RWPE1 (cell line): ENCODE measurements around the gene NMT2.

Experiments
- CTCF ChIA-PET: fragments of 350-600 bp; sonication (Branson Sonifier 250); formaldehyde crosslinking; extraction: SDS; loops from one replicate; lab custom pipeline; 2021; lab: Yijun Ruan, JAX
- POLR2A ChIA-PET: fragments of 400-600 bp; formaldehyde crosslinking; extraction: SDS; loops from one replicate; lab custom pipeline; 2020; ENCODE audit warnings: antibody characterized with exemption; ENCODE audit not compliant: low non-redundant PET; lab: Yijun Ruan, JAX
- DNase-seq: peaks from one replicate; pipeline ENCODE4 v3.0.0; 2012; ENCODE audit warnings: low spot score
- H3K27ac ChIP-seq: fragments of 450-650 bp; 2 replicates; pipeline ENCODE4 v1.5.1; 2017
- CTCF ChIP-seq: fragments of 450-650 bp; conservative IDR thresholded peaks from 2 replicates; pipeline ENCODE4 v1.5.1; 2017; ENCODE audit warnings: low read depth, mild to moderate bottlenecking

The NMT2 gene

GRCh38 chr10:15168291-15168785 lies at the start of gene NMT2:
Gene NMT2 (minus strand): TSS chr10:15168693. CDS start chr10:15168612, 81 bp downstream.
- TF ChIP-seq CTCF = 0 out of 2 replicates have a peak, but pooled peaks have one; percentile 7
- no peak for DNase-seq
- H3K27ac ChIP-seq = peak within 1 kb of the TSS; percentile 83
- ChIA-PET CTCF (interaction anchor here (0.5 kb wide), 1 partner anchor 11 kb away, joined by 3 read pairs; no protein-coding TSS in a partner anchor), POLR2A (no interaction called here)

- POLR2A ChIA-PET = no interaction called here
- no peak for DNase-seq
- CTCF ChIA-PET = no interaction called here
- TF ChIP-seq CTCF = no peak
- no peak overlapping the region for H3K27ac ChIP-seq
Observed at GRCh38 chr10:15216700-15217099, 48.2 kb upstream of the NMT2 start.

- no peak for TF ChIP-seq CTCF
- H3K27ac ChIP-seq = no peak overlapping the region
- ChIA-PET POLR2A (no interaction called here), CTCF (no interaction called here)
- DNase-seq = no peak
Observed at GRCh38 chr10:15214237-15214636, 45.7 kb upstream of the NMT2 start.

- no peak for TF ChIP-seq CTCF
- H3K27ac ChIP-seq = no peak overlapping the region
- DNase-seq = no peak
- ChIA-PET CTCF (no interaction called here), POLR2A (no interaction called here)
Observed at GRCh38 chr10:15213461-15213861, 45.0 kb upstream of the NMT2 start.

GRCh38 chr10:15211464-15211979 lies 43.0 kb upstream of the NMT2 start:
- POLR2A ChIA-PET = interaction anchor here (0.6 kb wide), 1 partner anchor 269 kb away, joined by 5 read pairs; no protein-coding TSS in a partner anchor
- H3K27ac ChIP-seq = no peak overlapping the region
- DNase-seq = peak; percentile 17
- no peak for TF ChIP-seq CTCF
- CTCF ChIA-PET = no interaction called here

GRCh38 chr10:15210521-15210920 lies 42.0 kb upstream of the NMT2 start:
- no peak for DNase-seq
- TF ChIP-seq CTCF = no peak
- ChIA-PET CTCF (interaction anchor here (0.6 kb wide), 1 partner anchor 160 kb away, joined by 3 read pairs; no protein-coding TSS in a partner anchor), POLR2A (no interaction called here)
- H3K27ac ChIP-seq = no peak overlapping the region
